Left forelimb (tissue), 1 donor: Measurements from ENCODE around the gene PRICKLE2.

ENCODE experiments used
- DNase-seq: peaks from one replicate; pipeline ENCODE4 v3.0.0-alpha.2; 2018; ENCODE audit warnings: low spot score

The PRICKLE2 gene

DNA sequence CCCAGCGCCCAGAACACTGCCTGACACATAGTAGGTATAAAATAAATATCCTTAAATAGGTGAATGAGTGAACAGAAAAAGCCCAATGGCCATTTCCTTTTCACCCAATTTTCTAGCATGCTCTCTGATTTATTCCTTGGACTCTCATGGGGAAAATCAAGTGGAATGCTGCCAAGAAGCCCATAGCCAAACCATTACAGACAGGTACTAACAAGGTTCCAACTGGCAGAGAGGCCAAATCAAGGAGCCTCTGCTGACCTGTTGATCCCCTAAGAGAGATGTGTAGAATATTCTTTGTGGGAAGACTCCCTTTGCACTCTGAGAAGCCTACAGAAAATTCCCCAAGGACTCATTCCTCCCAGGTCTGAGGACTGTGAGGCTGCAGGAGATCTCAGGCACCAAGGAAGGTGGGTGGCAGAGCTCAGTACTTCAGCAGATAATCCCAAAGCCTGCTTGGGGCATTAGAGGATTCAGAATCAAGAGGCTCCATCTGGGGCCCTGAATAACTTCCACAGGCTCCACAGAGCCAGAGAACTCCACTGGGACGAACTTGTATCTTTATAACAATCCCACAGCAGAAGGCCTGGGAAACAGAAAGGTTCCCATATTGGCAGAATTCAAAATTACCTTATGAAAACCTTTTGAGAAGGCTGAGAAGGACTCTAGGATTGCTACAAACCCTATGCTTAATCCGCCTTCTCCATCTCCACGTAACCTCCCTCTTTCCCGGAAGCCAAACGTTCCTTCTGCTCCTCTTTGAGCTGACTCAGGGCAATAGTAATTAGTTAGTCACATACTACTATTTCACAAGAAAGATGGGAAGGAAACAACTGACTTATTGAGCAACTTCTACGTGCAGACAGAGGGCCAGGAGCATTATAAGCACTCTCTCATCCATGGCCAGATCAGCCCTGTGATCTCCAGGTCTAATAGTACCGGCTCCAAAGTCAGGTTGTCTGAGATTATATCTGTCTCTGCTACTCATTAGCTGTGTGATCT lies 34.5 kb downstream of the PRICKLE2 start:
- no peak for DNase-seq

DNA sequence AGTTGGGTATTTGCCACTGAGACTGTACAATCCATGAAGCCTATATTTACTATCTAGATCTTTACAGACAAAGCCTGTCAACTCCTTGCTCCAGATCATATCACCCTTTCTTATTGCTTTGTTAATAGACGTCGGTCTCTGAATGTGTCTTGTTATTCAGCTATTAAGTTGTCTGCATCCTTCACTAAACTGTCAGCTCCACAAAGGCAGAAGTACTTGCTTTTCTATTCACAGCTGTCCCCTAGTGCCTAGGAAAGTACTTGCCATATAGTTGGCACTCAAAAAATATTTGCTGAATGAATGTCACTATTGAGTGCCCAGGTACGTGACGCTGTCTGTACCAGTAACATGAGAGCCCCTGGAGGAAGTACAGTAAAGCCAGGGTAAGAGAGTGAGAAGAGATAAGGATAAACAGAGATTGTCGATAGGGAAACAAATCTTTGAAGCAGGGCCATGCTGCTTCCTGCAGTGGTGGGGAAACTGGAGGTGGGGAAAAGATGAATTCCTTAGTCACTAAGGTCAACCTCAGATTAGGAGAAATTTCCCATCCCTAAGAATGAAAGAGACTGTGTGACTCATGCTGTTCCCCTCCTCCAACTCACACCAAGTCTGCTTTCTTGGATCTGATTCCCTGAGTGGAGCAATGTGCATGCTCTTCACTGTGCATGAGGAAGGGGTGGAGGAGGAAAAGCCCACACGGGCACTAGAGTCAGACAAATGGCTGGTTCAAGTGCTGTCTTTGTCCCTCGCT lies 36.3 kb downstream of the PRICKLE2 start:
- no peak for DNase-seq

DNA sequence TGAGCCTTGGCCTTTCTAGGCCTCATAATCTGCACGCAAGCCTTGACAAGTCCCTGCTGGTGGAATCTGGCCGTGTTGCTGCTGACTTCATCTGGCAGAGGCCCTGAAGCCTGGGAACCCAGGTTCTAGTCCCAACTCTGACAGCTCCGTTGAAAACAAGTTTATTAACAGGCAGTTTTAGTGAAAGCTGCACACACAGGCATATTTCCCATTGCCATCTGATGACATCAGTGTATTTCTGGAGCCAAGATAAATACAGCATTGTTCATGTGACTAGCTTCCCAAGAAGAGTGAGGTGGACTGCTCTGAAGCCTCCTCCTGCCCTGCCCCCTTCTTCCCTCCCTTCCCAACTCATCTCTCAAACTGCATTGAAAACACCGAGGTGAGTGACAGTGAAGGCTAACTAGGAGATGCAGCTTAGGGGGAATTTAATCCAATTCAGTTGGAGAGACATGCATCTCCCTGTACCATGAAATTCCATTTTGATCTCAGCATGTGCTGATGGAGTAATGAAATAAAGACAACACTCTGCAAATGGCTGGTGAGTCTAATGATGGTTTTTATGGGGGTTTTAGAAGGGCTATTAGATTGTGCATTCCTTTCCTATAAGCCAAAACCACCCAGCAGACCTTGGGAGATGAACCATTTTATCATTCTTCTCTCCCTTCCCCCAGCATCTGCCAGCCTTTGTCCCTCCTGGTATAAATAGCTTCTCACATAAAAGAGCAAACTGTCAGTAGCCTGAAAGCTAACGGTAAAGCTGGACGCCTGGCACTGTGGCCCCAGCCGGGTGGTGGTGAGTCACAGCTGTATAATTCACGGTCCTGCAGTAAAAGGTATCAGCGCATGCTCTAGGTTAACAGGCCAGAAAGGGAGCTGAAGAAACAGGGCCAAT lies 38.0 kb downstream of the PRICKLE2 start:
- DNase-seq: no peak

DNA sequence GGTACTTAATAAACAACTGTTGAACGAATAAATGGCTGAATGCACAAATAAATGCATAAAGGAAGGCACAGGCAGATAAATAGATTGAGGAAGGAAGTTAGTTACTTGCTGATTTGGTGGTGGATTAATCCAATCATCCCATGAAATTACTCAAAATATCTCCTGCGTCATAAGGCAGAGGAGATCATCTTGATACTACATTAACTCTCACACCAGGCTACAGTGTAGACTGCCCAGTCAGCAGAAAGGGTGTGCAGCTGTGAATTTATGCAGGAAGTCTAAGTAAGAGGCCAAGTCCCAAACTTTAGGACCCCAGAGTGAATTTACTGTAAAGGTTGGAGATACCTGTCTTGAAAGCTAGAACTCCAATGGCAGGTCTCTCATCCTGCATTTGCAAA lies 38.6 kb downstream of the PRICKLE2 start:
- DNase-seq: no peak

DNA sequence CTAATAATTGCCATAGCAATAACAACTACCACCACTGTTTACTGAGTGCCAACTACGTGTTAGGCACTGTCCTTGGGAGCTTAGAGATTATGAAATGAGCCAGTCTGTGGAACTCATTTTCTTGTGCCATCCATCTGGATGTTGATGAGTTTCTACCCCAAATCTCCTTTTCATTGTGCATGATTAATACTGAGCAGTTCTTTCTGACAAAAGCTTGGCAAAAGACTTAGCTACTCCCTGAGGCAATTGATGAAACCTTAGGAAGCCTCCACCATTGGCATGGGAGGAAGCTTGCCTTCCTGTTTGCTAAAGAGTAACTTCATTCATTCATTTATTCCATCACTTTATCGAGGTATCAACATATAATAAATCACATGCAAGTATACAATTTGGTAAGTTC lies 39.8 kb downstream of the PRICKLE2 start:
- DNase-seq: no peak

DNA sequence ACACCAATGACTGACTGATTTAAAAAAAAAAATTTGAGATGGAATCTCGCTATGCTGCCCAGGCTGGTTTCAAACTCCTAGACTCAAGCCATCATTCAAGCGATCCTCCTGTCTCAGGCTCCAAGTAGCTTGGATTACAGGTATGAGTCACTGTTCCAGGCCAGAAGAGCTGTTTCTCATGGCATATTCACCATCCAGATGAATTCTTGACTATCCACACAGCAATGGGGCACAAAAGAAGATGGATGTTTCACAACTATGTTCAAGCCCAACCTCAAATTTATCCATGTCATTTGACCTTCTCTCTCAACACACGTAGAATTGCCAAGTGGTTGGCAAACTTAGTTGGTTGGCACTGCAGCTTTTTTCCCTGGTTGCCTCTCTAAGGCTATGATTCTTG lies 40.6 kb downstream of the PRICKLE2 start:
- no peak for DNase-seq

DNA sequence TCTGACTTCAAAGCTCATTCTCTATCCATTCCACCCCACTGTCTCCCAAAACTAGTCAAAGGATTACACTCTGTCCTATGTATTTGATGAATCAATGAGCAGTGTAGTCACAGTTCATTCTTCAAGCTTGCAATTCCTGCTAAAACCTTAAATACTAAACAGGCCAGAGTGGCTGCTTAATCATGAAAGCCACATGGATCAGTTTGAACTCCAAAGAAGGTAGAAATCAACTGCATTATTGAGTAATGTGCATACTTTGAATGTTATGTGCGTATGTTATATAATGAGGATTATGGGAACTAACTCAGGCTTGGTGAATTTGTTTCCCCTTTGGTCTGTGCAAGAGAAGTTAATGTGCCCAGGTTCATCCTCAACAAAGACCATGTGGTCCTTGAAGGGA lies 45.4 kb downstream of the PRICKLE2 start:
- DNase-seq: no peak

DNA sequence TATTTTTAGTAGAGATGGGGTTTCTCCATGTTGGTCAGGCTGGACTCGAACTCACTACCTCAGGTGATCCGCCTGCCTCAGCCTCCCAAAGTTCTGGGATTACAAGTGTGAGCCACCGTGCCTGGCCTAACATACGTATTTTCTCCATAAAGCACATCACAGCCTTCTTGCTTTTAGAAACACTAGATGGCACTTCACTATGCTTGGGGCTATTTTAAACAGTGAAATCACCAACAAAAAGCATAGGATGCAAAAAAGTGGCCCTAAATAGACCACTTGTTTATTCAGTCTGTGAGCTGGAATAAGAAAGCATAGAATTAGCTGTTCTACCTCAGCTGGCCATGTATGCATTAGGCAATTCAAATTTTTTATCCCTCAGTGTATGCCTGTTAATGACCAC lies 46.0 kb downstream of the PRICKLE2 start:
- DNase-seq: no peak

DNA sequence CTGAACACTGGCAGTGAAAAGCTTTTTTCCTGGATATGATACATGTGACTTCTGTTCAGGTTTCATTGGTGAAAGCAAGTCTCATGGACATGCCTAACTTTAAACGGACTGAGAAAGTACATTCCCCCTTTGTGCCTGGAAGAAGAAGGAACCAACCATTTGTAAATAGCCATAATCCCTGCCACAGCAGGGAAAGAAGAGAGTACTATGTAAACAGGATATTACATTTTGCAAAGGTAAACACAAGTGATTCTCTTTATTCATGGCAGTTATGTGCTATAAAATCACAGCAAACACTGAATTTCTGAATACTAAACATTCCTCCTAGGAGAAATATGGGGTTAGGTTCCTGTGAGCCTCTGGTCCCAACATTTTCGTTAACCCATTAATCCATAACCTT lies 46.8 kb downstream of the PRICKLE2 start:
- DNase-seq: no peak

DNA sequence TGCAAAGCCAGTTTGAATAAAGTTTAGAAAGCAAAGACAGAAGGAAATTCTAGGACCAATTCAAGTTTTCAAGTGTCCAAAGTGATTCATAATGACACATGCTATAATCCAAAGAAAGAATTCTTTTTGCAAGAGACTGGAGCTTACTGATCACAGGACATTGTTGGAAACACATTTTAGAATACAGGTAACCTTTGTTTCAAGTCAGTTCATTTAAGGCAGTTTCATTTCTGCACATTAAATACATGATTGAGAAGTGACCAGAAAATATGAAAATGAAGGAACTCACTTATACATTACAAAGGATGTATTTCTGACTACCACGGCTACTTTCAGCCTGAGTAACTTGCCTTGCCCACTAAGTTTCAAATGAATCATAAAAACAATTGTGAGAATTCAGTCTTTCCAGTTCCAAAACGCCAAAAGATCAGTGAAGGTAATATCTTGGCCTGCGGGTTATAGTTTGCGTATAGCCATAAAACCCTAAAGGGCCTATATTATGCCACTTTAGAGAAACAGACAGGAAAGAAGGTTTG lies 48.7 kb downstream of the PRICKLE2 start:
- DNase-seq: no peak

DNA sequence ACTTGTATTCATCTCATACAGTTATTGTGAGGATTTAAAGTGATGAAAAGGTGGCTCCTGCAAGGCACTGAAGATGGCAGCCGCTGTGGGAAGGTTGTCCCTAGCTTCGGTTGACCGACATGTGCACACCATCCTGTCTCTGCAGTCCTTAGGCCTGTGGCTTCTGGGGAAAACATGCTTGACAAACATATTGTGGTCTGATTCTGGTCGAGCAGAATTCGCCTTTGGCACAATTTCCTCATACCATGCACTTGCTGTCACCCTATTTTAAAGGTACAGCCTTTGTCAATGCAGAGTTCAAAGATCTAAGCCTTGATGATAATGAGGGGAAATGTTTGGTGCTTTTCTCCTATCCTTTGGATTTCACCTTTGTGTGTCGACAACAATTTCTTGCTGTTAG lies 50.9 kb downstream of the PRICKLE2 start:
- DNase-seq: no peak

DNA sequence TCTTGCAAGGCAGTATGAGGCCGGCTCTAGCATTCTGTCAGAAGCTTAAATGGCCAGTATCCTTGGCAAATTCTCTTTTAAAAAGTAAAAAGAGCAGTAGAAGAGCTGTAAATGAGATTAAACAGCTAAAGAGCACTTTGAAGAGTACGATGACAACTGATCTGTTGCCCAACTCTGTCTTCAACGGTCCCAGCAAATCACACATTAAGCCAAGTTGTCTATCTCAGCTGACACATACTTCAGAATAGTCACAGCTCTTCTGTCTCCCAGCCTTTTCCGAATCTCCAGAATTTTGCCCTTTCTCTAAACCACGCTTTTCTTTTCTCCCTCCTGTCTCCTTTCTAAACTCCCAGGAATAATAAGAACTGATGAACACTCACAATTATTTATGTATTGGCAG lies 51.7 kb downstream of the PRICKLE2 start:
- DNase-seq: no peak

DNA sequence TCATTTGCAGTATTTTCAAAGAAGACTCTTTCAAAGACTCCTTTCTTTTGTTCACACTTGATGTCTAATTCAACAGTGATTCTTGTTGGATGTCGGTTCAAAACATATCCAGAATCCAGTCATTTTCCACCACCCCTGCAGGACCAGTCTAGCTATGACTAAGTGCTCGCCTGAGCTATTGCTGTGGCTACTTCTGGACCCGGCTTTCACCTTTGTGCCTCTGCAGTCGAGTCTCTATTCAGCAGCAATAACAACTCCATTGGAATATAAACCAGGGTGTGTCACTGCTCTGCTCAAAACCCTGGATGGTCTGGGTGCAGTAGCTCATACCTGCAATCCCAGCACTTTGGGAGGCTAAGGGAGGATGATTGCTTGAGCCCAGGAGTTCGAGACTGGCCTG lies 55.0 kb downstream of the PRICKLE2 start:
- DNase-seq: no peak

DNA sequence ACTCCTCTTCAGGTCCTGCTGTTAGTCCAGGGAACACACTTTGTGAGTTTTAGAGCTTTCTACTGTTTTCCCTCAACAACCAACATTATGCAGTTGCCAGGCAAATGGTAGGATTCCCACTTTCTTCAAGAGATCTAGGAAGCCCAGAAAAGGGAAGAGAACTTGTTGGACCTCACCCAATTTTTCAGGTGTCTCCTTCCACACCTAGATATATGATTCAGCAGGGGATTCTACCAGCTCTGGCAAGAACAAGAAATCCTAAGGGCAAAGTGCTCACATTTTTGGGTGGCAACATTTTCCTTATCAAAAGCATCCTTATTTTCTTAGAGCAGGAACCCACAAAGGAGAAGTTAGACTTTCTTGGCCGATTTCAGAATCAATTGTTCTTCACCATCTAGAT lies 57.4 kb downstream of the PRICKLE2 start:
- no peak for DNase-seq

DNA sequence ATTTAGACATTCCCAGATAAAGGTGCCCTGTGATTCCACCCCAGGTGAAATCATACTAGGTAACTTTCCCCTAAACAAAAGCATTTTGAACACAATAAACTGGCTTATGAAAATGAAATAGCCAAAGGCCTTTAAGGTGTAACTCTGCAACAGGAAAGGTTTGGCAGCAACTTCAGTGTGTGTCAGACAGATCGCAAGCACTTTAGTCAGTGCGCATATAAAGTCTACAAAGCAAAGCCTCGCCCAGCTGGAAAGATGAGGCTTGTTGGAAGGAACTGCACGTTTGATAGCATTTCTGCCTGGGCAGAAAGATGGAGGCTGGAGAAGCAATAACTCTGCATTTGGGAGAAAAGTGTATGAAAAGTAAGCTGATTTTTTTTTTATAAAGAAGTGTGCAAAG lies 57.9 kb downstream of the PRICKLE2 start:
- DNase-seq: no peak

DNA sequence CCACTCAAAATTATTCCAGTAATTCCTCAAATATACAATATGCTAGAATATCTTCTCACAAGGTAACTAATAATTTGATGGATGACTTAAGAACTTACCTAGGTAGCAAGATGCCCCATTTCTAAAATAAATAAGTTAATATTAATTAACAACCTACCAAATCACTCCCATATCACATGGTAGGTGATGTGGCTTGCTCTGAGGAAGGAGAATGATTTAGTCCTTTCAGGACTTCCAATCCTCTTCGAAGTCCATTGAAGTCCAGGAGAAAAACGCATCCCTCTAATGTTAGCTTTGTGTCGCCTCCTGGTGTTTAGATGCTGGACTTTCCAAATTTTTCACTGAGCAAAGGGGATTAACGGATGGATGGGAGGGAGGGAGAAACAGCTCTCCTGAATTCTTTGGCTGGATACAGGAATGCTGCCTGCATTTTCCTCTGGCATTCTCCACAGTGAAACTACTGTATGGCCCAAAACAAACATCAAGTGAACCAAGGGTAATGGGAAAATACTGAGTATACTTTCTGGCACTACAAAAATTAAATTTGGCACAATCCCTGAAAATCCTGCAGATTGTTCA lies 58.6 kb downstream of the PRICKLE2 start:
- no peak for DNase-seq

DNA sequence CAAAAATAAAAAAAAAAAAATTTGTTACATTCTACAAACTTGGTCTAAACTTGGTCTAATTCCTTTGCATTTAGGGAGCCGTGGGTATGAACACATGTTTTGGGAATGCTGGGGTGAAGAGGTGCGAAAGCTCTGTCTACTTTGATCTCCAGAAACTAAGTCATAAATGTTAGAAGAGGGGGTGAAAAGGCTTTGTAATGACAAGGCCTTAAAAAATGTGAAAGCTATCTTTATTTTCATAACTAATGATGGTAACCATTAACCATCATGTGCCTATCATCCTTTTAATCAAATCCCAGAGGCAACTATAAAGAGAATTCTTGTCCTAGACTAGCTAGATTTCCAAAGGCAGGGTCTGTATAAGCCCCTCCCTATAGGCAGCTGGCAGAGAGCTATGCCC lies 60.9 kb downstream of the PRICKLE2 start:
- no peak for DNase-seq

DNA sequence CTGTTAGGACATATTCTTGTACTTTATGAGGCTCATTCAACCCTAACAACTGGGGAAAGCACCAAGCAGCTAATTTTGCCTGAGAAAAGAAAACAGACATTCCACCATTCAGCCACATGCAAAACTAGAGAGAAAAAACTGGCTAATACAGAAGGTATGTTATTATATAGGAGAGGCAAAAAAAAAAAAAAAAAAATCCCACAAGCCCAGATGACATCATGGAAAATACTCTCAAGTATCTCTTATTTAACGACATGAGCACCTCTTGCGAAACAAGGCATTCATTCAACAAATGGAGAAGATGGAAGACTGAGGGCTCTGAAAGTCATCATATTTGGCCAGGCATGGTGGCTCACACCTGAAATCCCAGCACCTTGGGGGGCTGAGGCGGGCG lies 61.5 kb downstream of the PRICKLE2 start:
- DNase-seq: no peak

DNA sequence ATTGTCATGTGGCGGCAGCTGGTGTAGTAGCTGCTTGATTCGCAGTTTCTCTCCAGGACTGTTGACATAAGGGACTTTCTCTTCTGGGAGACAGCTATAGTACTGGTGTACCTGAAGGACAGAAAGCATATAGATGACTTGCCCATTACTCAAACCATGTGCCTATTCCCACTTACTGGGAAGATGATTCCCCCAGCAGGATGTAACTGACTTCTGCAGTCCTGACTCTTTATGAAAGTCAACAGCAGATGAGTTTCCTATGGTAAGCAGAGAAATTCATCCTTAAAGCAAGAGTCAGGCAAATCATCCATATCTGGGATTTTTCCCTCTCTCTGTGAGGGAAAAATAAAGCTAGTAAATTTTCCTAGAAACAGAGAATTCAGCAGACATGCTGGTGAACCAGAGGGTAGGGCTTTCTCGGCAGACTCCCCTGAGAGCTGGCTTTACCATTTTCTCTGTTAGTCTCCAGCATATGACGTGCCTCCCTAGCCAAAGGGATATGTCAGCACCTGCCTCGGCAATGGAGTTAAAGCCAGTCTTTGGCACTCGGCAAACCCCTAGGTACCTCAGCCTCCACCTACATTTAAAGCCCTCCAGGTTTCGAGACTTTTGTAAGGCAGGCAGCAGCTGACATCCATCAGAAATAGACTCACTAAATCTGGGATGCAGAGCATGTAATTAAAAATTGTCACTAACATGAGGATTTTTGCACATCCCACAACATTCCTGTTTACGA lies 62.1 kb downstream of the PRICKLE2 start:
- DNase-seq: no peak

DNA sequence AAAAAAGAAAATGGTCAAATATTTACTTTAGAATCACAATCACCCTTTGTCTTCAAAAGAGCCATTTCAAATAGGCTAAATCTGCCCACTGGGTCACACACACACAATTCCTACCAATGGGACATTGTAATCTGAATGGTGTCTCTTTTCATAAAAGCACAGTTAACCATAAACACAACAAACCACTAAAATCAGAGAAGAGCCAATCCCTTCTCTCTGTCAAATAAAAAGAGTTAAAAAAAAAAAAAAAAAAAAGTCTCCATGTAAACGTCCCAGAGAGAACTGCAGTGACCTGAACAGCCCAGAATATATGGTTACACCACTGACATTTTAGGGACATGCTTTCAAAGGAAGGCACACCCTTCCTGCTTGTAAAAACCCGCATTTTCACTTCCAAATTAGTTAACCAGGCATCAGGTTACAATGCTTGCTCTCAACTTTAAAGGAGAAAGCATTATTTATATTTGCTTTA lies 63.7 kb downstream of the PRICKLE2 start:
- no peak for DNase-seq
